Caco-2 (cell line): ENCODE results near the gene CC2D1A. TPM values are rescaled to one million over a fixed set of nuclear protein-coding genes. Genes with fewer than 3 reads are reported as not detected.

Source experiments
- BruUV-seq: library from RNA; stranded (reverse); fragments of 400-500 nt; replicated peaks from 2 replicates; lab custom pipeline; 2021; lab: Mats Ljungman, UMichigan
- CTCF ChIA-PET: fragments of 300-600 bp; sonication (Branson Sonifier 250); formaldehyde crosslinking; loops from one replicate; lab custom pipeline; 2022; ENCODE audit warnings: antibody characterized with exemption; lab: Charles Lee
- POLR2A ChIA-PET: fragments of 300-600 bp; sonication (Branson Sonifier 250); formaldehyde crosslinking; loops from one replicate; lab custom pipeline; 2022; ENCODE audit warnings: antibody characterized with exemption; lab: Charles Lee
- DNase-seq, 2 experiments: peaks; one replicate each; pipeline versions ENCODE4 v3.0.0 to v3.0.0-alpha.2; 2020 to 2022
- H3K27me3 ChIP-seq: replicated peaks from 2 replicates; pipeline ENCODE4 v1.6.0; 2011; ENCODE audit warnings: low read length; ENCODE audit not compliant: control insufficient read depth, insufficient read depth
- H3K36me3 ChIP-seq: 2 replicates; pipeline ENCODE4 v1.5.1; 2011; ENCODE audit warnings: low read length; ENCODE audit not compliant: control insufficient read depth, insufficient read depth
- H3K4me1 ChIP-seq: fragments of 250-450 bp; sonication (Bioruptor Pico); 2 replicates; pipeline ENCODE4 v1.5.1; 2020; ENCODE audit warnings: mild to moderate bottlenecking
- H3K4me3 ChIP-seq: 2 replicates; pipeline ENCODE4 v1.5.1; 2011; ENCODE audit warnings: low read depth, mild to moderate bottlenecking, control low read depth, low read length
- H3K9me3 ChIP-seq: fragments of 250-450 bp; sonication (Bioruptor Pico); 2 replicates; pipeline ENCODE4 v1.5.1; 2020; ENCODE audit warnings: mild to moderate bottlenecking, moderate library complexity
- H3K27ac Mint-ChIP-seq: one replicate; pipeline ENCODE4 v1.8.0; 2022; ENCODE audit warnings: mixed read lengths; ENCODE audit not compliant: unreplicated experiment
- H3K27me3 Mint-ChIP-seq: one replicate; pipeline ENCODE4 v1.8.0; 2022; ENCODE audit warnings: mixed read lengths; ENCODE audit not compliant: insufficient read depth, unreplicated experiment
- H3K36me3 Mint-ChIP-seq: one replicate; pipeline ENCODE4 v1.8.0; 2022; ENCODE audit warnings: mild to moderate bottlenecking, mixed read lengths; ENCODE audit not compliant: insufficient read depth, unreplicated experiment
- H3K4me1 Mint-ChIP-seq: one replicate; pipeline ENCODE4 v1.8.0; 2022; ENCODE audit warnings: low read depth, mixed read lengths; ENCODE audit not compliant: unreplicated experiment
- H3K4me3 Mint-ChIP-seq: one replicate; pipeline ENCODE4 v1.8.0; 2022; ENCODE audit warnings: mild to moderate bottlenecking, moderate library complexity, mixed read lengths; ENCODE audit not compliant: unreplicated experiment
- H3K9me3 Mint-ChIP-seq: one replicate; pipeline ENCODE4 v1.8.0; 2022; ENCODE audit warnings: mixed read lengths; ENCODE audit not compliant: unreplicated experiment
- CTCF ChIP-seq, 2 experiments: fragments of 200-600 bp in 1 of 2; IDR thresholded peaks; 1 replicate in 1 of 2; 2 replicates in 1 of 2; pipeline versions ENCODE4 v1.5.1 to v1.8.0; 2011 to 2022; ENCODE audit warnings: antibody characterized with exemption in 1 of 2, control low read depth in 1 of 2, inconsistent platforms in 1 of 2, low read depth in 1 of 2, low read length in 1 of 2, mild to moderate bottlenecking in 1 of 2, moderate library complexity in 1 of 2; ENCODE audit not compliant: insufficient read depth in 1 of 2, severe bottlenecking in 1 of 2, unreplicated experiment in 1 of 2
- intact Hi-C: fragments of 100-400 bp; cut with micrococcal nuclease; formaldehyde crosslinking; loops from one replicate; pipeline ENCODE4 v1.10.0; 2022; ENCODE audit not compliant: unreplicated experiment
- total RNA-seq: library from RNA; stranded (reverse); gene quantifications from 2 replicates; pipeline ENCODE4 v1.2.3, GENCODE V29; 2022

Gene CC2D1A
- total RNA-seq, 1 experiment from 2014 or later: 48.2 TPM

- no peaks in the 10 kb centered on the region for H3K9me3 Mint-ChIP-seq
- no peaks in the 10 kb centered on the region for H3K27me3 Mint-ChIP-seq
- intact Hi-C loops: no loop called here
- ChIA-PET CTCF (no interaction called here), POLR2A (no interaction called here)
- no peak overlapping the region for H3K4me3 ChIP-seq
- no peaks in the 10 kb centered on the region for H3K4me1 Mint-ChIP-seq
- DNase-seq: no peak
- H3K4me1 ChIP-seq: no peaks in the 10 kb centered on the region
- H3K27ac Mint-ChIP-seq: no peak overlapping the region
- H3K9me3 ChIP-seq: no peaks in the 10 kb centered on the region
- H3K36me3 ChIP-seq: peaks cover 3% of the 10 kb centered on the region
- no TSS peak for BruUV-seq
- no peaks in the 10 kb centered on the region for H3K27me3 ChIP-seq
- no peak for TF ChIP-seq CTCF (IDR thresholded peaks at IDR 0.05; ENCODE audit: insufficient read depth in 1 of 2, low read depth in 1 of 2, low read length in 1 of 2, severe bottlenecking in 1 of 2, unreplicated experiment in 1 of 2)
- peaks cover 34% of the 10 kb centered on the region for H3K36me3 Mint-ChIP-seq
- H3K4me3 Mint-ChIP-seq: no peak overlapping the region
These were observed 57.0 kb downstream of the CC2D1A start for GRCh38 chr19:13962699-13963602.

DNA sequence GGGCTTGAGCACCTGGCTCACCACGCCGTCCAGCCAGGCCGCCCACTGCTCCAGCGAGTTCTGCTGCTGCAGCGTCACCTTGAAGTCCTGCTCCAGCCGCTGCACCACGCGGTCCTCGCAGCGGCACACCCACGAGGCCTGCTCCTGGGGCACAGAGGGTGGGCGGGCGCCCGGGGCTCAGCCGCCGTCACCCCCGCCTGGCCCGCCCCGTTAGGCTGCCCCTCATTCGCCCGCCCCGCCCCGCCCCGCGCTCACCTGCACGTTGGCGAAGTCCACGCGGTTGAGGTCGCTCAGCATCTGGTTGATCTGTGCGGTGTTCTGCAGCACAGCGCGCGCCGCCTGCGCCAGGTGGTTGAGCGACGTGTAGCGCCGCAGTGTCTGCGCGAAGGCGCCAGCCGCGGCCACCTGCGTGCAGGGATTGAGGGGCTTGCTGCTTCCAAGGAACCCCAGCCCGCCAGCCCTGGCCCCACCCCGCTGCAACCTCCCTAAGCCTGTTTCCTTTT, 57.7 kb downstream of the CC2D1A start:
- H3K27me3 ChIP-seq: no peaks in the 10 kb centered on the region
- ChIA-PET POLR2A (no interaction called here), CTCF (no interaction called here)
- no peak overlapping the region for H3K4me3 Mint-ChIP-seq
- intact Hi-C loops: no loop called here
- no TSS peak for BruUV-seq
- no peaks in the 10 kb centered on the region for H3K9me3 ChIP-seq
- H3K27me3 Mint-ChIP-seq: no peaks in the 10 kb centered on the region
- H3K4me1 Mint-ChIP-seq: no peaks in the 10 kb centered on the region
- no peak overlapping the region for H3K4me3 ChIP-seq
- no peaks in the 10 kb centered on the region for H3K9me3 Mint-ChIP-seq
- H3K4me1 ChIP-seq: no peaks in the 10 kb centered on the region
- no peak for TF ChIP-seq CTCF (IDR thresholded peaks at IDR 0.05; ENCODE audit: insufficient read depth in 1 of 2, low read depth in 1 of 2, low read length in 1 of 2, severe bottlenecking in 1 of 2, unreplicated experiment in 1 of 2)
- H3K36me3 Mint-ChIP-seq: peaks cover 31% of the 10 kb centered on the region
- H3K36me3 ChIP-seq: peaks cover 3% of the 10 kb centered on the region
- no peak for DNase-seq
- H3K27ac Mint-ChIP-seq: no peak overlapping the region

DNA sequence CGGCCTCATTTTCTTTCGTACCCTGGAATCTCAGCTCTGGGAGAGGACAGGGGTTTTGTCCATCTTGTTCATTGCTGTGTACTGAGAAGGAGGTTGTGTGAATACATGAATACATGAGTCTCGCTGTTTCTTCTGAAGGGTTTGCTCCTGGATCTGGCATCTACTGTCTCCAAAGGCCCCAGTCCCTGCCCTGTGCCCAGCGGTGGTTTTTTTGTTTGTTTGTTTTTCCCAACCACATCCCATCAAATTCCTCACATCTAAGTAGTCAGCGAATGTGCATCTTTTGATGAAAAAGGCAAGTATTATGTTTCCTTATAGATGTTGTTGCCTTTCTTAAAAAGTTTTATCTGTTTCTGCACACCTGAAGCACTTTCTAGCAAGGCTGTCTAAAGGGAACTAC, 58.8 kb downstream of the CC2D1A start:
- Mint-ChIP-seq H3K27ac (no peak overlapping the region), H3K27me3 (no peaks in the 10 kb centered on the region), H3K36me3 (peaks cover 42% of the 10 kb centered on the region), H3K4me3 (no peak overlapping the region), H3K9me3 (no peaks in the 10 kb centered on the region), H3K4me1 (no peaks in the 10 kb centered on the region)
- Histone ChIP-seq H3K9me3 (no peaks in the 10 kb centered on the region), H3K36me3 (peaks cover 3% of the 10 kb centered on the region), H3K27me3 (no peaks in the 10 kb centered on the region), H3K4me3 (no peak overlapping the region), H3K4me1 (no peaks in the 10 kb centered on the region)
- TF ChIP-seq CTCF (IDR thresholded peaks at IDR 0.05; ENCODE audit: insufficient read depth in 1 of 2, low read depth in 1 of 2, low read length in 1 of 2, severe bottlenecking in 1 of 2, unreplicated experiment in 1 of 2): no peak
- intact Hi-C loops: no loop called here
- no peak for DNase-seq
- CTCF ChIA-PET: no interaction called here
- POLR2A ChIA-PET: no interaction called here
- BruUV-seq: no TSS peak
